Immature natural killer cell (primary cell): Measurements from ENCODE around the gene DBP. TPM values are rescaled to one million over a fixed set of nuclear protein-coding genes. Genes with fewer than 3 reads are reported as not detected.

Source experiments
- DNase-seq, 3 donors: peaks; one replicate each; pipeline ENCODE4 v3.0.0; 2022; ENCODE audit warnings: mixed read lengths in 1 of 3
- H3K27ac Mint-ChIP-seq, 6 donors: one replicate each; pipeline ENCODE4 v1.8.0; 2020; ENCODE audit warnings: mixed read lengths in 6 of 6, mild to moderate bottlenecking in 5 of 6, inconsistent platforms in 4 of 6, moderate library complexity in 3 of 6
- H3K27me3 Mint-ChIP-seq, 3 donors: one replicate each; pipeline ENCODE4 v1.8.0; 2020 to 2021; ENCODE audit warnings: low read depth in 3 of 3, mild to moderate bottlenecking in 3 of 3, mixed read lengths in 3 of 3, moderate library complexity in 3 of 3, inconsistent platforms in 1 of 3
- H3K36me3 Mint-ChIP-seq, 3 donors: one replicate each; pipeline ENCODE4 v1.8.0; 2020; ENCODE audit warnings: mixed read lengths in 3 of 3, inconsistent platforms in 2 of 3, mild to moderate bottlenecking in 2 of 3
- H3K4me1 Mint-ChIP-seq, 2 donors: one replicate each; pipeline ENCODE4 v1.8.0; 2020; ENCODE audit warnings: inconsistent platforms in 2 of 2, mild to moderate bottlenecking in 2 of 2, mixed read lengths in 2 of 2, moderate library complexity in 1 of 2
- H3K4me3 Mint-ChIP-seq, 5 donors: one replicate each; pipeline ENCODE4 v1.8.0; 2020; ENCODE audit warnings: mild to moderate bottlenecking in 5 of 5, mixed read lengths in 5 of 5, inconsistent platforms in 3 of 5, moderate library complexity in 3 of 5
- H3K9me3 Mint-ChIP-seq, 6 donors: one replicate each; pipeline ENCODE4 v1.8.0; 2020; ENCODE audit warnings: mild to moderate bottlenecking in 6 of 6, mixed read lengths in 6 of 6, inconsistent platforms in 4 of 6, moderate library complexity in 3 of 6
- polyA plus RNA-seq, 3 donors: library from polyadenylated mRNA; unstranded; fragments of 300-500 nt; fragmentation: Illumina TruSeq; gene quantifications; one replicate each; pipeline ENCODE4 v1.2.3, GENCODE V29; 2021

Gene DBP
- polyA plus RNA-seq, 3 donors from 2014 or later, result 23.6 to 65.1 (median 26.3) TPM

DNA sequence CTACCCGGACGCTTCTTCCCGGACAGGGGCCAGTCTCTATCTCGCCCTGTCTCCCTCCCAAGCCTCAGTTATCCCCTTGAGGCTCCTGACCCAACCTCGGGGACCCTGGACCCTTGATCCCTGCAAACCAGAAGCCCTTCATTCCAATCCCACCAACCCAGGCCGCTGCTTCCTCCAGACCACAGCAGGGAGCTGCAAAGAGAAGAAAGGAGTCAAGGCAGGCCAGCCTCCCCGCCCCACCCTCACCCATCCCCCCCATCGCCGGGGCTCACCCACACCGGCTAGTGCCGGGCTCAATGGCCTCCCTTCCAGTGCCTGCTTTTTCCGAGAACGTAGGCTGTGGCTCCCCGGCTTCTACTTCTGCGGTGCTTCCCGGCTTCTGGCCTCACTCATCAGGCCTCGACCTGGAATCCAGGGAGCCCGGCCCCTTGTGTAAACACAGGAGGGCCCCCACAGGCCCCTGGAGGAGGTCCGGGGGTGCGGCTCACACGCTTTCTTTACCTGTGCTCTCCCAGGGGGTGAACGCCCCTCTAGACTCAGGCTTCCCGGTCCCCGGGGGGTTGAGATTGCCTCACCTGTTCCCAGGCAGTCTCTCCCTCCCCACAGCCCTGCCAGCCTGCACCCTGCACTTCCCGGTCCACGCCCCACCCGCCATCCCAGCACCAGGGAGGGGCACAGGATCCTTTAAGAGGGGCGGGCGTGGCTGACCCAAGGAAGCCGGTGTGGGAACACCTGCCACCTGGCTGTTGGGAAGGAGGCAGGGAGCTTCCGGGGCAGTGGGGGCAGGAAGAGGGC, 22.5 kb downstream of the DBP start, which contains the start of gene FAM83E:
TSS of gene FAM83E (minus strand) at position 641 of the 795 bp plus-strand sequence. CDS start 1,704 bp downstream, outside the sequence.
- DNase-seq, result no peak
- peaks cover 8 to 19% (median 10%) of the 10 kb centered on the region in 3 donors for H3K36me3 Mint-ChIP-seq
- H3K4me1 Mint-ChIP-seq, result peaks cover 30 to 36% of the 10 kb centered on the region in 2 donors
- H3K27me3 Mint-ChIP-seq, result peaks cover 4 to 12% (median 10%) of the 10 kb centered on the region in 3 donors
- H3K27ac Mint-ChIP-seq, result peak within 1 kb of the TSS in 5 of 6 donors; percentile 5 to 70 (median 51)
- H3K9me3 Mint-ChIP-seq, result no peaks in the 10 kb centered on the region
- H3K4me3 Mint-ChIP-seq, result peak within 1 kb of the TSS in 1 of 5 donors; percentile 24

DNA sequence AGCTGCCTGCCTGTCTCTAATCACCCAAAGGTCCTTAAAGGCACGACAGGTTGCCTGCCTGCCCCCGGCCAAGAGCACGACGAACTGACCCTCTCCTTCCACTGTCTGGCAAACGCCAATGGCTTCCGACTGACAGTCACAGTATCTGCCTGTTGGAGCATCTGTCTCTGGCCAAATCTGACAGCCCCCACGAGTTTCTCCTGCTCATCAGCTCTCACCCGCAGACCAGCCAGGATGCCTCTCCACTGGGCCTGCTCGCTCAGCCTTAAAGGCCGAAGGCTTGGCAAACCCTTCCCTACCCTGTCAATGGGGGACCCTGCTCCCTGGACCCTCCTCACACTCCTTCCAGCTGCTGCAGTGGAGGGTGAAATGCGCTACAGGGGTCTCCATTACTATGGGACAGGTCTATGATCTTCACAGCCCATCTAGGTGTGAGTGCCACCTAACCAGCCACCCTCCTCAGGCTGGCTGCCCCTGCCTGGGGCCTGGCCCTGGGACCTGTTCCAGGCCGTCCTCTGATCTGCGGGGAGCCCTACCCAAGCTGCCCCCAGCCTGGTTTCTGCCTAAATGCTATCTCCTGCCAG, 23.2 kb downstream of the DBP start:
- H3K27me3 Mint-ChIP-seq, result peaks cover 2 to 7% (median 7%) of the 10 kb centered on the region in 3 donors
- no peak for DNase-seq
- peak overlapping the region in 4 of 6 donors; percentile 5 to 70 (median 48) for H3K27ac Mint-ChIP-seq
- peaks cover 8 to 19% (median 10%) of the 10 kb centered on the region in 3 donors for H3K36me3 Mint-ChIP-seq
- no peak overlapping the region for H3K4me3 Mint-ChIP-seq
- H3K9me3 Mint-ChIP-seq, result no peaks in the 10 kb centered on the region
- peaks cover 27 to 29% of the 10 kb centered on the region in 2 donors for H3K4me1 Mint-ChIP-seq

DNA sequence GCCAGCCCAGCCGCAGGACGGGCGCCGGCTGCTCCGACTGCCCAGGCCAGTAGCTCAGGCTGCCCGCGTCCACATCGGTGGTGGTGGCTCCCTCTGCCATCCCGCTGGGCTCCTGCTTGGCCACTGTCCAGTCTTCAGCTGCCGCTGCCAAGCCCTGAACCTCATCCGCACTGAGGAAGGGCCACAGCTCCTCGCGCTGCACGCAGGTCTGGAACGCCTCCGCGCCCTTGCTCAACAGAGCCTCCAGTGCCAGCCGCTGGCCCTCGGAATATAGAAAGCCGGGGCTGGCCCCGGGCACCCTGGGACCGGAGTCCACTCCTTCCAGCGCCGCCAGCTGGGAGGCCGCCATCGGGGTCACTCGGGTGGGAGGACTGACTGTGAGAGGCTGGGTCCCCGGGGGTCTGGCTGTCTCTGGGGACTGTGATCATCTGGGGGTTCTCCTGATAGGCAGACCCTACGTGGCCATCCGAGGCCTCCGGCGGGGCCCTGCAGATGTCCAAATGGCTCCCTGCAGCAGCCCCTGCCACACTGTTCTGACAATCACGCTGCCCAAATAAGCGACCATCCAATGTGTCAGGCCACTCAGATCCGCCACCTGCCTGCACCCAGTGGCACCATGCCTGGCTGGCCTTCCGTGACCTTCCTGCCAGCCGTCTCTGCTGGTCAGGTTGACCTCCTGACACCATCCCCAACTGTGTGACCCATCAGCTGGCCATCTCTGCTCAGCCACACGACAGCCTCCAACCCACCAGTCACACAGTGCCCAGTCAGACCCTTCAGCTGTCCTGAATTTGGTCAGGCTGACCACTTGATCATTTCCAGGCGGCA, 23.9 kb downstream of the DBP start:
- Mint-ChIP-seq H3K4me1 (peaks cover 22 to 26% of the 10 kb centered on the region in 2 donors), H3K27me3 (peaks cover 0 to 7% (median 5%) of the 10 kb centered on the region in 3 donors), H3K9me3 (no peaks in the 10 kb centered on the region), H3K4me3 (no peak overlapping the region), H3K36me3 (peaks cover 4 to 14% (median 5%) of the 10 kb centered on the region in 3 donors), H3K27ac (peak overlapping the region in 2 of 6 donors; percentile 45 to 70)
- no peak for DNase-seq

DNA sequence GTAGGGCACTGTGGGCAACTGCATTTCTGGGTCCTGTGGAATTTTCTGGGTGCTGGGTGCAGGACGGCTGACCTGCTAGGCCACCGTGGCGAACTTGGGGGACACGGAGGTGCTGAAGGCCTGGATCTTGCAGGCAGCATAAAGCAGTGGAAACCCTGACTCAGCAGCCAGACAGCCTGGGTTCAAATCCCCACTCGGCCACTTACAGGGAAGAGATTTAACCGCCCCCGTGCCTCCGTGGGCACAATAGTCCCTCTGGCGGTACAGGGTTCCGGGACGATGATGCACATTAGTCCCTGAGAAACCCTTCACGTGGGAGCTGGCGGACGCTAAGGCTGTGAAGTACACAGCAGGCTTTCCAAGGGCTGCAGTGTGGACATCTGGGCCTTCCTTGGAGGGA, 25.3 kb downstream of the DBP start:
- Mint-ChIP-seq H3K36me3 (peaks cover 4 to 13% (median 5%) of the 10 kb centered on the region in 3 donors), H3K4me3 (no peak overlapping the region), H3K9me3 (no peaks in the 10 kb centered on the region), H3K4me1 (peaks cover 9 to 14% of the 10 kb centered on the region in 2 donors), H3K27me3 (peaks cover 0 to 7% (median 5%) of the 10 kb centered on the region in 3 donors), H3K27ac (no peak overlapping the region)
- no peak for DNase-seq

DNA sequence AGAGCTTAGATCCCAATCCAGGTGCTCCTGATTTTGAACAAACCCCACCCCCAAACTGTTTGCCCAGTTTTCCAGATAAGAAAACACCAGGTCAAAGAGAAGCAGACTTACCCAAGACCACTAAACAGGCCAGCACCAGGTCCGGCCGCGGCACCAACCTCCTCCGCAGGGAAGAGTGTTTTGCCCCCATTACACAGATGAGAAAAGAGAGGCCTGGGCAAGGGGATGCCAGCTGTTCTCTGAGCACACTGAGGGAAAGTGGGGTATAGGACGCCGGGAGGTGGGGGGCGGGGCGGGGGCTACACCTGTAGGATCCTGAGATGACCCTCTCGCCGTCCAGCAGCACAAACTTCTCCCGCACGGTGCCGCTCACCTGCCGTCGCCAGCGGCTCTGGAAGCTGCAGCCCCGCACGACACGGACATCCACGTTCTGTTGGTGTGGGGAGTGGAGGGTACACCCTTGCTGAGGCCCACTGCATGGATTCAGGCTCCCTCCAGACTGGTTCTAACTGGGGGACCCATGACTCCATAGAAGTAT, 27.5 kb downstream of the DBP start:
- Mint-ChIP-seq H3K36me3 (peaks cover 0 to 5% (median 0%) of the 10 kb centered on the region in 3 donors), H3K9me3 (no peaks in the 10 kb centered on the region), H3K4me3 (no peak overlapping the region), H3K4me1 (peaks cover 0 to 6% of the 10 kb centered on the region in 2 donors), H3K27ac (no peak overlapping the region), H3K27me3 (peaks cover 0 to 4% (median 3%) of the 10 kb centered on the region in 3 donors)
- no peak for DNase-seq

DNA sequence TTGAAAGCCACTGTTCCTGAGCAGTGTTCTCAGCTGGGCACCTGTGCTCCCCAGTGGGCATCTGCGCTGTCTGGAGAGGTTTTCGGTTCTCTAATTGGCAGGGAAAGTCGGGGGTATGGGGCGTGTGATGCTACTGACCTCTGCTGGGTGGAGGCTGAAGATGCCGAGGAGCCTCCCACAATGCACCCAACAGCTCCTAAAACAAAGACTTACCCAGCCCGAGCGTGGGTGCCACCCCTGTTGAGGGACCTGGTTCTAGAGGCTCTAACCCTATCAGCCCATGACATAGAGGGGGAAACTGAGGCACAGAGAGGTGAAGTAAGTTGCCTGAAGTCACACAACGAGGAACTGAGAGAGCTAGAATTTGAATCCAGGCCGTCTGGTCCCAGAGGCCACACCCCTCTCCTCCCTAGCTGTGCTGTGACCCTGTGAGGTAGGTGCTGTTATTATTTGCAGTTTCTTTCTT, 28.3 kb downstream of the DBP start:
- H3K4me1 Mint-ChIP-seq, result peaks cover 0 to 6% of the 10 kb centered on the region in 2 donors
- H3K27me3 Mint-ChIP-seq, result peaks cover 0 to 3% (median 1%) of the 10 kb centered on the region in 3 donors
- H3K4me3 Mint-ChIP-seq, result peak overlapping the region in 1 of 5 donors; percentile 29
- H3K9me3 Mint-ChIP-seq, result no peaks in the 10 kb centered on the region
- H3K36me3 Mint-ChIP-seq, result peaks cover 0 to 3% (median 0%) of the 10 kb centered on the region in 3 donors
- H3K27ac Mint-ChIP-seq, result no peak overlapping the region
- peak in 1 of 3 donors; percentile 38 for DNase-seq

DNA sequence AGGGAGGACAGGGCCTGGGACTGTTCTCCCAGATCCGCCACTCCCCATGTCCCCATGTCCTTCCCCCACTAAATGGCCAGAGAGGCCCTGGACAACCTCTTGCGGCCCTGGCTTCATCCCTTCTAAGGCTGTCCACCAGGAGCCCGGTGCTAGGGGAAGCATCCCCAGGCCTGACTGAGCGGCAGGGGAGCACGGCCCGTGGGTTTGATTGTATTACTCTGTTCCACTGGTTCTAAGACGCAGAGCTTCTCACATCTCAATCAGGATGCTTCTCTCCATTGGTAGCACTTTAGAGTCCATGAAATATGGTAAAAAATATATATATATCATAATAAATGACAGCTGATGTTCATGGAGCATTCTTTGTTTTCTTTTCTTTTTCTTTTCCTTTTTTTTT, 29.8 kb downstream of the DBP start:
- Mint-ChIP-seq H3K27me3 (peaks cover 0 to 1% (median 0%) of the 10 kb centered on the region in 3 donors), H3K27ac (no peak overlapping the region), H3K36me3 (no peaks in the 10 kb centered on the region), H3K4me3 (no peak overlapping the region), H3K4me1 (peaks cover 0 to 5% of the 10 kb centered on the region in 2 donors), H3K9me3 (no peaks in the 10 kb centered on the region)
- no peak for DNase-seq

DNA sequence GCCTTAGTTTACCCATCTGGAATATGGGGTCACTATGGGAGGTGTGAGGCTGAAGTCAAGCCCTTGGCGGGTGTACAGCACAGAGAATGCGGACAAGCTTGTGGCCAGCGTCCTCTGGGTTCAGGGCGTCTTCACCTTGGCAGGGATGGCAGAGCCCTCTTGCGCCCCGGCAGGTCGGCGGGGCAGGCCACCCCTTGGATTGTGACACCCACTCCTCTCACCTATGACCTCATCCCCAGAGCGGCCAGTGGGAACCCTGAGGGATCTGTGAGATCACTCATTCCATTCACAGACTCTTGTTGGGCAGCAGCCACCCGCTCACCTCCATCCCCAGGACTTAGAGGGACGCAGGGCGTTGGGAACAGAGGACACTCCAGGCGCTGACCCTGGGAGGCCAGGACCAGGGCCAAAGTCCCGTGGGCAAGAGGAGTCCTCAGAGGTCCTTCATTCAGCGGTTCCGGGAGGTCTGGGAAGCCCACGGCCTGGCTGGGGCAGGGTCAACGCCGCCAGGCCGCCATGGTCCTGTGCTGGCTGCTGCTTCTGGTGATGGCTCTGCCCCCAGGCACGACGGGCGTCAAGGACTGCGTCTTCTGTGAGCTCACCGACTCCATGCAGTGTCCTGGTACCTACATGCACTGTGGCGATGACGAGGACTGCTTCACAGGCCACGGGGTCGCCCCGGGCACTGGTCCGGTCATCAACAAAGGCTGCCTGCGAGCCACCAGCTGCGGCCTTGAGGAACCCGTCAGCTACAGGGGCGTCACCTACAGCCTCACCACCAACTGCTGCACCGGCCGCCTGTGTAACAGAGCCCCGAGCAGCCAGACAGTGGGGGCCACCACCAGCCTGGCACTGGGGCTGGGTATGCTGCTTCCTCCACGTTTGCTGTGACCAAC, 30.5 kb downstream of the DBP start, which contains the start of gene SPACA4:
TSS of gene SPACA4 (plus strand) at position 280 of the 896 bp plus-strand sequence. CDS start at position 517, 237 bp downstream.
- no peak for DNase-seq
- Mint-ChIP-seq H3K27me3 (peaks cover 0 to 1% (median 0%) of the 10 kb centered on the region in 3 donors), H3K4me3 (no peak within 1 kb of the TSS), H3K27ac (no peak within 1 kb of the TSS), H3K9me3 (no peaks in the 10 kb centered on the region), H3K36me3 (no peaks in the 10 kb centered on the region), H3K4me1 (peaks cover 0 to 5% of the 10 kb centered on the region in 2 donors)

DNA sequence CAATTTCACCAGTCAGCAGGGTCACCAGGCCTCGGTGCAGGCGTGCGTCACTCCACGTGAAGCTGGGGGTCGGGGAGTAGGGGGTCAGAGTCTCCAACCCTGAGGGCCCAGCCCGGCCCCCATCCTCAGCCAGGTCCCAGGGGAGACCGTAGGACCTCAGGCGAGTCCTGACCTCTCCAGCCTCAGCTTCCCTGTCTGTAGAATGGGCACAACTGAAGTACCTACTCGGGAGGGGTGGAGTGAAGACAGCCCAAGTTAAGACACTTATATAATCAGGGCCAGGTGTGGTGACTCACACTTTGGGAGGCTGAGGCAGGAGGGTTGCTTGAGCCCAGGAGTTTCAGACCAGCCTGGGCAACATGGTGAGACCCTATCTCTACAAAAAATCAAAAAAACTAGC, 33.3 kb downstream of the DBP start:
- Mint-ChIP-seq H3K4me3 (no peak overlapping the region), H3K4me1 (peaks cover 0 to 4% of the 10 kb centered on the region in 2 donors), H3K27me3 (peaks cover 0 to 3% (median 0%) of the 10 kb centered on the region in 3 donors), H3K9me3 (no peaks in the 10 kb centered on the region), H3K36me3 (no peaks in the 10 kb centered on the region), H3K27ac (no peak overlapping the region)
- no peak for DNase-seq

DNA sequence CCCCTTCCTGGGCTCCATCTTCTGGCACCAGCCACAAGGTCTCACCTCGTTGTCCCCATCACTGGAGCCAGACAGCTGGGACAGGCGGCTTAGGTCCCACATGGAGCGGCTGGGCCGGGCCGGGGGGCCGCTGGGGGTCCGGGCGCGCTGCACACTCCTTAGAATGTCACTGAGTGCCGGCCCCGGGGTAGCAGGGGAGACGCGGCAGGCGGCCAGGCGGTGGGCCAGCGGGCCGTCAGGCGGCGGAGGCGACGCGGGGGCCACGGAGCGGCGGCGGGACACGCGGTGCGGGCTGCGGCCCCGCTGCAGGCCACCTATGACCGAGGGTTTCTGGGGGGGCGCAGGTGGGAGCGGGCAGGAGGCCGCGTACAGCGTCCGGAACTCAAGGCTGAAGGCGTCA, 33.7 kb downstream of the DBP start:
- peaks cover 0 to 3% (median 0%) of the 10 kb centered on the region in 3 donors for H3K27me3 Mint-ChIP-seq
- no peak overlapping the region for H3K4me3 Mint-ChIP-seq
- no peaks in the 10 kb centered on the region for H3K36me3 Mint-ChIP-seq
- no peaks in the 10 kb centered on the region for H3K4me1 Mint-ChIP-seq
- DNase-seq, result no peak
- no peaks in the 10 kb centered on the region for H3K9me3 Mint-ChIP-seq
- H3K27ac Mint-ChIP-seq, result no peak overlapping the region

DNA sequence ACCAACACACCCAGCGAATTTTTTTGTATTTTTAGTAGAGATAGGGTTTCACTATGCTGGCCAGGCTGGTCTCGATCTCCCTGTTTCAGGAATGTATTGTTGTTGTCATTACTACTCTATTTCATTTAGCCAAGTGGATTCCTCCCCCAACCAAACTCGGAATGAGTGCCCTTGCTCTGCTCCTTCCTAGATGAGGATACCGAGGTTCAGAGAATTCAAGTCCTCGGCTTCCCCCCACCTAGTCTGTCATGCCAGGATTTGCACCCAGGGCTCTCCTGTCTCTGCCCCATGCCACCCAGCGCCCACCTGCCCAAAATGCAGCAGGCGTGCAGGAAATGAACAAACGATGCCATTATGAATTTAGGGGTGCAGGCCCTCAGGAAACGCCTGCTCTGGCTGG, 34.2 kb downstream of the DBP start:
- Mint-ChIP-seq H3K9me3 (no peaks in the 10 kb centered on the region), H3K4me1 (no peaks in the 10 kb centered on the region), H3K27ac (no peak overlapping the region), H3K27me3 (peaks cover 0 to 3% (median 0%) of the 10 kb centered on the region in 3 donors), H3K36me3 (no peaks in the 10 kb centered on the region), H3K4me3 (no peak overlapping the region)
- DNase-seq, result no peak

DNA sequence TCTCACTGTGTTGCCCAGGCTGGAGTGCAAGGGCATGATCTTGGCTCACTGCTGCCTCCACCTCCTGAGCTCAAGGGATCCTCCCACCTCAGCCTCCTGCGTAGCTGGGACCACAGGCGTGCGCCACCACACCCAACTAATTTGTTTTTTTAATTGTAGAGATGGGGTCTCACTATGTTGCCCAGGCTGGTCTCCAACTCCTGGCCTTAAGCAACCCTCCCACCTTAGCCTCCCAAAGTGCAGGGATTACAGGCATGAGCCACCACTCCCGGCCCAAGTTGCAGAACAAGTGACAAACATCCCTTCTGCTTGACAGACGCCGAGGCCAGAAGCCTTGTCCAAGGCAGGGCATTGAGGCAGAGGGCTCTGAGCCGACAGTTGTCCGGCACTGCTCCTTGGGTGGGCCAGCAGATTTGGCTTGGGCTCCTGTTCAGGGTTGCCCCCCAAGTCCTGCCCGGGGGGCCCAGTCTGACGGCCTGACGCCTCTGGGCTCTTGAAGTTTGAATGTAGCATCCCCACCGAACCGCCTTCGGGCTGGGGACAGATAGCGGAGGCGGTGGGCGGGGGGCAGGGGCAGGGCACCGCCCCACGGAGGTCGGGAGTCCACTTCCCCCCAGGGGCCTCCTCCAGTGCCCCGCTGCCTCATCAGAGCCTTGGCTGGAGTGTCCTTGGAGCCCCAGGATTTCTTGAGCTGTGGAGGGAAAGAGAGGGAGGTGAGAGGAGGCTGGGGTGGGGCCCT, 36.3 kb downstream of the DBP start:
- Mint-ChIP-seq H3K9me3 (no peaks in the 10 kb centered on the region), H3K4me3 (no peak overlapping the region)

More for the DNA sequence above, 36.3 kb downstream of the DBP start:
- Mint-ChIP-seq H3K36me3 (no peaks in the 10 kb centered on the region), H3K4me1 (no peaks in the 10 kb centered on the region), H3K27ac (no peak overlapping the region), H3K27me3 (peaks cover 0 to 3% (median 0%) of the 10 kb centered on the region in 3 donors)
- DNase-seq, result no peak
